ENCODE results near the gene TLCD3B.

The TLCD3B gene

DNA sequence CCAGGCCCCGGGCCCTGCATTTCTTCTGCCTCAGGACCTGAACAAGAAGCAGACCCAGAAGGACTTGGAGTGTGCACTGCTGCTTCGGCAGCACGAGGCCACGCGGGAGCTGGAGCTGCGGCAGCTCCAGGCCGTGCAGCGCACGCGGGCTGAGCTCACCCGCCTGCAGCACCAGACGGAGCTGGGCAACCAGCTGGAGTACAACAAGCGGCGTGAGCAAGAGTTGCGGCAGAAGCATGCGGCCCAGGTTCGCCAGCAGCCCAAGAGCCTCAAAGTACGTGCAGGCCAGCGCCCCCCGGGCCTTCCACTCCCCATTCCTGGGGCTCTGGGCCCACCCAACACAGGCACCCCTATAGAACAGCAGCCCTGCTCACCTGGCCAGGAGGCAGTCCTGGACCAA, 44.8 kb downstream of the TLCD3B start:
- TF ChIP-seq ZBTB7A (IDR thresholded peaks at IDR 0.05; ENCODE audit: low read depth) (no peak), TEAD4 (IDR thresholded peaks at IDR 0.05) (no peak), TCF12 (IDR thresholded peaks at IDR 0.05; ENCODE audit: low read depth) (no peak), EGR1 (IDR thresholded peaks at IDR 0.05) (no peak), RAD21 (IDR thresholded peaks at IDR 0.05; ENCODE audit: low read depth) (no peak), FOXM1 (IDR thresholded peaks at IDR 0.05; ENCODE audit: borderline replicate concordance, low read depth) (no peak)

DNA sequence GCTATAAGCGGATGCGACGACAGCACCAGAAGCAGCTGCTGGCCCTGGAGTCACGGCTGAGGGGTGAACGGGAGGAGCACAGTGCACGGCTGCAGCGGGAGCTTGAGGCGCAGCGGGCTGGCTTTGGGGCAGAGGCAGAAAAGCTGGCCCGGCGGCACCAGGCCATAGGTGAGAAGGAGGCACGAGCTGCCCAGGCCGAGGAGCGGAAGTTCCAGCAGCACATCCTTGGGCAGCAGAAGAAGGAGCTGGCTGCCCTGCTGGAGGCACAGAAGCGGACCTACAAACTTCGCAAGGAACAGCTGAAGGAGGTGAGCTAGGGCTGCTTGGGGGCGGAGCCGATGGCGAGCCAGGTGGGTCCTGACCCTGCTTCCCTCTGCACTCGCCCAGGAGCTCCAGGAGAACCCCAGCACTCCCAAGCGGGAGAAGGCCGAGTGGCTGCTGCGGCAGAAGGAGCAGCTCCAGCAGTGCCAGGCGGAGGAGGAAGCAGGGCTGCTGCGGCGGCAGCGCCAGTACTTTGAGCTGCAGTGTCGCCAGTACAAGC, 45.7 kb downstream of the TLCD3B start:
- TF ChIP-seq, protein P1, sequence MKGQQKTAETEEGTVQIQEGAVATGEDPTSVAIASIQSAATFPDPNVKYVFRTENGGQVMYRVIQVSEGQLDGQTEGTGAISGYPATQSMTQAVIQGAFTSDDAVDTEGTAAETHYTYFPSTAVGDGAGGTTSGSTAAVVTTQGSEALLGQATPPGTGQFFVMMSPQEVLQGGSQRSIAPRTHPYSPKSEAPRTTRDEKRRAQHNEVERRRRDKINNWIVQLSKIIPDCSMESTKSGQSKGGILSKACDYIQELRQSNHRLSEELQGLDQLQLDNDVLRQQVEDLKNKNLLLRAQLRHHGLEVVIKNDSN (IDR thresholded peaks at IDR 0.05) = no peak
- TF ChIP-seq TCF12 (IDR thresholded peaks at IDR 0.05; ENCODE audit: low read depth) = no peak
- no peak for TF ChIP-seq NFIC (IDR thresholded peaks at IDR 0.05)
- no peak for TF ChIP-seq FOXM1 (IDR thresholded peaks at IDR 0.05; ENCODE audit: borderline replicate concordance, low read depth)
- TF ChIP-seq, protein P2, sequence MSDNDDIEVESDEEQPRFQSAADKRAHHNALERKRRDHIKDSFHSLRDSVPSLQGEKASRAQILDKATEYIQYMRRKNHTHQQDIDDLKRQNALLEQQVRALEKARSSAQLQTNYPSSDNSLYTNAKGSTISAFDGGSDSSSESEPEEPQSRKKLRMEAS (IDR thresholded peaks at IDR 0.05) = no peak
- TF ChIP-seq TAF1 (IDR thresholded peaks at IDR 0.05; ENCODE audit: low read depth) = no peak
- TF ChIP-seq TEAD4 (IDR thresholded peaks at IDR 0.05) = no peak
- TF ChIP-seq CREB1 (IDR thresholded peaks at IDR 0.05; ENCODE audit: low read depth) = no peak
- TF ChIP-seq EP300 (IDR thresholded peaks at IDR 0.05; ENCODE audit: borderline replicate concordance) = no peak
- TF ChIP-seq EGR1 (IDR thresholded peaks at IDR 0.05) = no peak

DNA sequence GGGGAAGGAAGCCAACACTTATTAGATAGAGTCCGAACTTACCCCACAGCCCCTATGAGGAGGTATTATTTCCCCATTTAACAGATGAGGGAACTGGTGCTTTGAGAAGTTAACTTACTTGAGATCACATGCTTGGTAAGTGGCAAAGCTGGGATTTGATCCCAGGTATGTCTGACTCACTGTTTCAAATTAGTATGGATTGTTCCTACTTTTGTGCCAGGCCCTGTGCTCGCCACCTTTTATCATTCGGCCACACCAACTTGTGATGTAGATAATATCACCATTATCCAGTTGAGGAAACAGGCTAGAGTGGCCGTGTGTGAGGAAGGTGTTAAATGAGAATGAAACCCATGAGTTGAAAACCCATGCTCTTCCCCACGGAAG, 46.3 kb downstream of the TLCD3B start:
- TF ChIP-seq, protein P1 (IDR thresholded peaks at IDR 0.05) = no peak
- TF ChIP-seq, protein P3, sequence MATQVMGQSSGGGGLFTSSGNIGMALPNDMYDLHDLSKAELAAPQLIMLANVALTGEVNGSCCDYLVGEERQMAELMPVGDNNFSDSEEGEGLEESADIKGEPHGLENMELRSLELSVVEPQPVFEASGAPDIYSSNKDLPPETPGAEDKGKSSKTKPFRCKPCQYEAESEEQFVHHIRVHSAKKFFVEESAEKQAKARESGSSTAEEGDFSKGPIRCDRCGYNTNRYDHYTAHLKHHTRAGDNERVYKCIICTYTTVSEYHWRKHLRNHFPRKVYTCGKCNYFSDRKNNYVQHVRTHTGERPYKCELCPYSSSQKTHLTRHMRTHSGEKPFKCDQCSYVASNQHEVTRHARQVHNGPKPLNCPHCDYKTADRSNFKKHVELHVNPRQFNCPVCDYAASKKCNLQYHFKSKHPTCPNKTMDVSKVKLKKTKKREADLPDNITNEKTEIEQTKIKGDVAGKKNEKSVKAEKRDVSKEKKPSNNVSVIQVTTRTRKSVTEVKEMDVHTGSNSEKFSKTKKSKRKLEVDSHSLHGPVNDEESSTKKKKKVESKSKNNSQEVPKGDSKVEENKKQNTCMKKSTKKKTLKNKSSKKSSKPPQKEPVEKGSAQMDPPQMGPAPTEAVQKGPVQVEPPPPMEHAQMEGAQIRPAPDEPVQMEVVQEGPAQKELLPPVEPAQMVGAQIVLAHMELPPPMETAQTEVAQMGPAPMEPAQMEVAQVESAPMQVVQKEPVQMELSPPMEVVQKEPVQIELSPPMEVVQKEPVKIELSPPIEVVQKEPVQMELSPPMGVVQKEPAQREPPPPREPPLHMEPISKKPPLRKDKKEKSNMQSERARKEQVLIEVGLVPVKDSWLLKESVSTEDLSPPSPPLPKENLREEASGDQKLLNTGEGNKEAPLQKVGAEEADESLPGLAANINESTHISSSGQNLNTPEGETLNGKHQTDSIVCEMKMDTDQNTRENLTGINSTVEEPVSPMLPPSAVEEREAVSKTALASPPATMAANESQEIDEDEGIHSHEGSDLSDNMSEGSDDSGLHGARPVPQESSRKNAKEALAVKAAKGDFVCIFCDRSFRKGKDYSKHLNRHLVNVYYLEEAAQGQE (IDR thresholded peaks at IDR 0.05; ENCODE audit: low read depth) = no peak
- TF ChIP-seq FOXM1 (IDR thresholded peaks at IDR 0.05; ENCODE audit: borderline replicate concordance, low read depth) (no peak), RAD21 (IDR thresholded peaks at IDR 0.05; ENCODE audit: low read depth) (no peak), TAF1 (IDR thresholded peaks at IDR 0.05; ENCODE audit: low read depth) (no peak), EP300 (IDR thresholded peaks at IDR 0.05; ENCODE audit: borderline replicate concordance) (no peak), YY1 (IDR thresholded peaks at IDR 0.05; ENCODE audit: low read depth) (no peak), CREB1 (IDR thresholded peaks at IDR 0.05; ENCODE audit: low read depth) (no peak), TCF12 (IDR thresholded peaks at IDR 0.05; ENCODE audit: low read depth) (no peak), EGR1 (IDR thresholded peaks at IDR 0.05) (no peak), ZBTB7A (IDR thresholded peaks at IDR 0.05; ENCODE audit: low read depth) (no peak), TEAD4 (IDR thresholded peaks at IDR 0.05) (no peak)
- TF ChIP-seq, protein P2 (IDR thresholded peaks at IDR 0.05) = no peak

DNA sequence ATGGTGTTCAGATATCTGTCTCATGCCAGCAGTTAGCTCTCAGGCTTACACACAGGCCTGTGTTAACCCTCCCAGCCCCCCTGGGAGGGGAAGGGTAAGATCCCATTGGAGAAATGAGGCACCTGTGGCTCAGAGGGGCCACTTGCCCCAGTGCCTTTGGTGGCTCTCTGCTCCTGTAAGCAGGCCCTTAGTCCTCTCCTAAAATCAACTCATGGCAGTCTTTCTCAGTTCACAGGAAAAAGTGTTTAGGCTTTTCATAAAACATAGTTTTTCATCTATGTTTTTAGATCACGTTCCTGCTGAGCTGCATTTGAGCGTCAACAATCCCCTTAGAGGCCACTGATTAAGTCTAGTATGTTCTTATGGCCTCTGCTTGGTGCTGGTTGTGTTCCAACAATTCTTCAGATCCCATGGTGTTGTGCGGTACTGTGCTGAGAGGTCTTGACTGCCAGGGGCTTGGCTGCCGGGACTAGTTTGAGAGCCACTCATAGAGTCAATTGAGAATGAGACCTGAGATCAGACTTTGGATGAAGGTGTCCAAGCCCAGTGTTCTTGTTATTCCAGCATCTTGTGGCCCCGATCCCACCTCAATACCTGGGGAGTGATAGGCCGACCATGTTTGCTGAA, 46.8 kb downstream of the TLCD3B start:
- TF ChIP-seq CEBPB (IDR thresholded peaks at IDR 0.05) = no peak
- no peak for TF ChIP-seq TAF1 (IDR thresholded peaks at IDR 0.05; ENCODE audit: low read depth)
- TF ChIP-seq, protein P2 (IDR thresholded peaks at IDR 0.05) = no peak
- TF ChIP-seq CREB1 (IDR thresholded peaks at IDR 0.05; ENCODE audit: low read depth) = no peak
- no peak for TF ChIP-seq EP300 (IDR thresholded peaks at IDR 0.05; ENCODE audit: borderline replicate concordance)
- TF ChIP-seq TEAD4 (IDR thresholded peaks at IDR 0.05) = no peak
- TF ChIP-seq TCF12 (IDR thresholded peaks at IDR 0.05; ENCODE audit: low read depth) = no peak
- TF ChIP-seq, protein P3 (IDR thresholded peaks at IDR 0.05; ENCODE audit: low read depth) = no peak
- no peak for TF ChIP-seq NFIC (IDR thresholded peaks at IDR 0.05)
- TF ChIP-seq RAD21 (IDR thresholded peaks at IDR 0.05; ENCODE audit: low read depth) = no peak
- no peak for TF ChIP-seq EGR1 (IDR thresholded peaks at IDR 0.05)
- TF ChIP-seq YY1 (IDR thresholded peaks at IDR 0.05; ENCODE audit: low read depth) = no peak
- TF ChIP-seq, protein P1 (IDR thresholded peaks at IDR 0.05) = no peak
- no peak for TF ChIP-seq FOXM1 (IDR thresholded peaks at IDR 0.05; ENCODE audit: borderline replicate concordance, low read depth)
- TF ChIP-seq ZBTB7A (IDR thresholded peaks at IDR 0.05; ENCODE audit: low read depth) = no peak
